AG04450 (cell line): ENCODE data around the gene LRRN4. TPM values are rescaled to one million over a fixed set of nuclear protein-coding genes. Genes with fewer than 3 reads are reported as not detected.
"Not testable (repeated sequence)": the region's sequence is repeated elsewhere in the genome, so short reads cannot be mapped to it uniquely, and the experiment has no call there.

Experiments
- CTCF ChIA-PET: fragments of 300-600, 350-600 bp; formaldehyde crosslinking; extraction: SDS; loops from one replicate; lab custom pipeline; 2022; ENCODE audit warnings: antibody characterized with exemption, inconsistent platforms; lab: Charles Lee
- POLR2A ChIA-PET: fragments of 350-600 bp; formaldehyde crosslinking; extraction: SDS; loops from one replicate; lab custom pipeline; 2021; ENCODE audit warnings: antibody characterized with exemption, inconsistent platforms; lab: Yijun Ruan, JAX
- DNase-seq: peaks from one replicate; pipeline ENCODE4 v3.0.0-alpha.2; 2011; ENCODE audit warnings: low read depth, low spot score
- H3K27ac ChIP-seq: one replicate; pipeline ENCODE4 v1.5.1; 2012; ENCODE audit warnings: low read depth, low read length, control low read depth
- H3K27me3 ChIP-seq: one replicate; pipeline ENCODE4 v1.6.0; 2012; ENCODE audit warnings: low read length; ENCODE audit not compliant: control insufficient read depth, insufficient read depth
- H3K4me3 ChIP-seq: 2 replicates; pipeline ENCODE4 v1.5.1; 2011; ENCODE audit warnings: mild to moderate bottlenecking, low read depth, low read length, control low read depth
- H3K9me3 ChIP-seq: 2 replicates; pipeline ENCODE4 v1.5.1; 2012; ENCODE audit warnings: low read length; ENCODE audit not compliant: control insufficient read depth, insufficient read depth
- CTCF ChIP-seq: IDR thresholded peaks from 2 replicates; pipeline ENCODE4 v1.5.1; 2011; ENCODE audit warnings: low read depth, low read length, control low read depth, inconsistent platforms
- polyA plus RNA-seq: library from polyadenylated mRNA; depleted of rRNA; stranded (reverse); fragments of >200 nt; gene quantifications from 2 replicates; pipeline ENCODE4 v1.2.3, GENCODE V29; 2011

The LRRN4 gene
- polyA plus RNA-seq, 1 experiment = 0.02 TPM

- TF ChIP-seq CTCF = no peak
- no peak for DNase-seq
- Histone ChIP-seq H3K27me3 (no peaks in the 10 kb centered on the region), H3K9me3 (peaks cover 2% of the 10 kb centered on the region; the same call in 1 of the 2 replicates), H3K4me3 (no peak overlapping the region), H3K27ac (no peak overlapping the region)
- ChIA-PET CTCF (interaction anchor here (0.7 kb wide), 1 partner anchor 43 kb away, joined by 4 read pairs; no protein-coding TSS in a partner anchor), POLR2A (no interaction called here)
Observed at GRCh38 chr20:6036213-6036612, 17.6 kb downstream of the LRRN4 start.

- Histone ChIP-seq H3K27ac (no peak overlapping the region), H3K27me3 (no peaks in the 10 kb centered on the region), H3K4me3 (no peak overlapping the region), H3K9me3 (no peaks in the 10 kb centered on the region)
- no peak for DNase-seq
- CTCF ChIA-PET = interaction anchor here (0.5 to 1.2 kb wide), 3 partner anchors 39 to 506 kb away, joined by 3 read pairs; no protein-coding TSS in a partner anchor
- POLR2A ChIA-PET = no interaction called here
- no peak for TF ChIP-seq CTCF
Observed at GRCh38 chr20:6034134-6034969, 19.5 kb downstream of the LRRN4 start.

GRCh38 chr20:6032907-6033306 is 21.0 kb downstream of the LRRN4 start:
- POLR2A ChIA-PET, DNase-seq, H3K27me3 ChIP-seq, H3K9me3 ChIP-seq, H3K4me3 ChIP-seq, CTCF ChIA-PET, H3K27ac ChIP-seq: not testable (repeated sequence)

GRCh38 chr20:6030453-6031080 is 23.3 kb downstream of the LRRN4 start:
- no peak for DNase-seq
- Histone ChIP-seq H3K9me3 (no peaks in the 10 kb centered on the region), H3K27ac (no peak overlapping the region), H3K27me3 (no peaks in the 10 kb centered on the region), H3K4me3 (no peak overlapping the region)
- ChIA-PET POLR2A (no interaction called here), CTCF (interaction anchor here (0.7 kb wide), 1 partner anchor 46 kb away, joined by 4 read pairs; no protein-coding TSS in a partner anchor)
- no peak for TF ChIP-seq CTCF

GRCh38 chr20:6029538-6029937 is 24.3 kb downstream of the LRRN4 start:
- CTCF ChIA-PET = interaction anchor here (0.6 to 1.4 kb wide), 3 partner anchors 50 to 500 kb away, joined by 4 to 5 read pairs (median 5); no protein-coding TSS in a partner anchor

More at GRCh38 chr20:6029538-6029937, 24.3 kb downstream of the LRRN4 start:
- no peak for TF ChIP-seq CTCF
- no peak overlapping the region for H3K27ac ChIP-seq
- H3K9me3 ChIP-seq = peaks cover 4% of the 10 kb centered on the region; the same call in 1 of the 2 replicates
- H3K27me3 ChIP-seq = no peaks in the 10 kb centered on the region
- DNase-seq = no peak
- POLR2A ChIA-PET = no interaction called here
- no peak overlapping the region for H3K4me3 ChIP-seq
